ENCODE measurements around the gene TPCN2.

TPCN2 gene

DNA sequence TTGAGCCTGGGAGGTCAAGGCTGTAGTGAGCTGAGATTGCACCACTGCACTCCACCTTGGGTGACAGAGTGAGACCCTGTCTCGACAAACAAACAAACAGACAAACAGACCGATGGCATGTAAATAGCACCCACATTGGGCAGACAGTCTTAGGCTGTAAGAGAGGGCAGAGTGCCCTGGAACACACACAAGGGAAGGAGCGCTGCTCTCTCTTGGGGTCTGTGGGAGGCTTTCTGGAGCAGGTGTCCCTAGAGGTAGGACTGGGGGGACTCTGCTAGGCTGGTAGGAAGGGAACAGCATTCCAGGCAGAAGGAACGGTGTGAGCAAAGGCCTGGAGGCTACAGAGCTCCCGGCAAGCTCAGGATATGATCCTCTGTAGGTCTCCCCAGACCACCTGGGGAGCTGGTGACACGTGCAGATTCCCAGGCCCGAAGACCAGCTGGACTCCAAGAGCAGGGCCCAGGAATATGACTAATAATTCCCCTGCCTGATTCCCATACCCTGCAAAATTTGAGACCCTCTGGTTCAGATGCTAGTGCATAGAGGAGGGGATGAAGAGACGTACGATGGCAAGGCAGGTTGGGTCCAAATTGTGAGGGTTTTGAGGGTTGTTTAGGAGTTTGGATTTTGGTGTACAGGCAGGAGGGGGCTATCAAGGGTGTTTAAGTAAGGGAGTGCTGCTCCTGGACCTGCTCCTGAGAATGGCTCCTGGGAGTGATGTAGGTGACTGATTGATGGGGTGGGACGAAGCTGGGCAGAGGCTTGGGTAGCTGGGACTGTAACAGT is 118.6 kb downstream of the TPCN2 start:
- ATAC-seq = peak; percentile 18

DNA sequence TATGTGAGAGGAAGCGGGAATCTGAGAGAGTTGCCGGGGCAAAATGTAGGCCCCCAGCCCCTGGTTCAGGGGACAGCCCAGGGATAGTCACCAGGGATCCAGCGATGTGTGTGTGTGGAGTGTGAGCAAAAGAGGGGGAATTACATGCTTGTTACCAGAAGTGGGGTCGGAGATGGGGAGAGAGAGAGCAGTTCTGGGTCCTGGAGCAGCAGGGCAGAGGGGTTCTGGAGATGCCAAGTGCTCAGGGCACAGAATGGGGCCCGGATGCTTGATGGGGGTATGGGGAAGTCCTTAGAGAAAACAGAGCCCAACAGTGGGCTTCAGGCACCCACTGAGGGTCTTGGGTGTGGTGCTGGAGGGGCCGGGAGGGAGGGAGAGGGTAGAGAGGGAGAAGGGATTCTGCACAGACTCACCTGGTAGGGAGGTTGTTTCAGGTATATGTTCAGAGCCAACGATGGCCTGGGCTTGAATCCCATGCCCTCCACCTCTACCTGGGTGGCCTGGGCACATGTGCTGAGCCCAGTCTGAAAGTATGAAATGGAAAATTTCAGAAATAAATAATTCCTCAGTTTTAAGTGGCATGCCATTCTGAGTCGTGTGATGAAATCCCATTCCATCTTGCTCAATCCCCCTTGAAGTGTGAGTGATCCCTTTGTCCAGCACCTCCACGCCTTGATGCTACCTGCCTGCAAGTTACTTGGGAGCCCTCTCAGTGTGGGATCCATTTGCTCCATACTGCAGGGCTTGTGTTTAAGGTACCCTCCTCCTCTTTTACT is 119.4 kb downstream of the TPCN2 start:
- TF ChIP-seq ISL1 (CRISPR knock-in tag; IDR thresholded peaks at IDR 0.05) = no peak
- TF ChIP-seq ESRRG (CRISPR knock-in tag; IDR thresholded peaks at IDR 0.05) = no peak
- TF ChIP-seq ZNF565 (CRISPR knock-in tag; conservative IDR thresholded peaks at IDR 0.05; ENCODE audit: low read depth) = no peak
- no peak for TF ChIP-seq PPARA (CRISPR knock-in tag; IDR thresholded peaks at IDR 0.05; ENCODE audit: borderline replicate concordance)
- TF ChIP-seq BACH2 (CRISPR knock-in tag; IDR thresholded peaks at IDR 0.05; ENCODE audit: borderline replicate concordance) = no peak
- TF ChIP-seq, protein P1, sequence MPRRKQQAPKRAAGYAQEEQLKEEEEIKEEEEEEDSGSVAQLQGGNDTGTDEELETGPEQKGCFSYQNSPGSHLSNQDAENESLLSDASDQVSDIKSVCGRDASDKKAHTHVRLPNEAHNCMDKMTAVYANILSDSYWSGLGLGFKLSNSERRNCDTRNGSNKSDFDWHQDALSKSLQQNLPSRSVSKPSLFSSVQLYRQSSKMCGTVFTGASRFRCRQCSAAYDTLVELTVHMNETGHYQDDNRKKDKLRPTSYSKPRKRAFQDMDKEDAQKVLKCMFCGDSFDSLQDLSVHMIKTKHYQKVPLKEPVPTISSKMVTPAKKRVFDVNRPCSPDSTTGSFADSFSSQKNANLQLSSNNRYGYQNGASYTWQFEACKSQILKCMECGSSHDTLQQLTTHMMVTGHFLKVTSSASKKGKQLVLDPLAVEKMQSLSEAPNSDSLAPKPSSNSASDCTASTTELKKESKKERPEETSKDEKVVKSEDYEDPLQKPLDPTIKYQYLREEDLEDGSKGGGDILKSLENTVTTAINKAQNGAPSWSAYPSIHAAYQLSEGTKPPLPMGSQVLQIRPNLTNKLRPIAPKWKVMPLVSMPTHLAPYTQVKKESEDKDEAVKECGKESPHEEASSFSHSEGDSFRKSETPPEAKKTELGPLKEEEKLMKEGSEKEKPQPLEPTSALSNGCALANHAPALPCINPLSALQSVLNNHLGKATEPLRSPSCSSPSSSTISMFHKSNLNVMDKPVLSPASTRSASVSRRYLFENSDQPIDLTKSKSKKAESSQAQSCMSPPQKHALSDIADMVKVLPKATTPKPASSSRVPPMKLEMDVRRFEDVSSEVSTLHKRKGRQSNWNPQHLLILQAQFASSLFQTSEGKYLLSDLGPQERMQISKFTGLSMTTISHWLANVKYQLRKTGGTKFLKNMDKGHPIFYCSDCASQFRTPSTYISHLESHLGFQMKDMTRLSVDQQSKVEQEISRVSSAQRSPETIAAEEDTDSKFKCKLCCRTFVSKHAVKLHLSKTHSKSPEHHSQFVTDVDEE (CRISPR knock-in tag; IDR thresholded peaks at IDR 0.05) = no peak
- no peak for TF ChIP-seq OSR1 (CRISPR knock-in tag; IDR thresholded peaks at IDR 0.05)
- TF ChIP-seq ZFP3 (CRISPR knock-in tag; IDR thresholded peaks at IDR 0.05) = no peak
- no peak for TF ChIP-seq TCF4 (CRISPR knock-in tag; IDR thresholded peaks at IDR 0.05; ENCODE audit: borderline replicate concordance)
- TF ChIP-seq TOX (CRISPR knock-in tag; IDR thresholded peaks at IDR 0.05; ENCODE audit: borderline replicate concordance) = no peak
- TF ChIP-seq GLIS3 (CRISPR knock-in tag; IDR thresholded peaks at IDR 0.05) = no peak
- no peak for TF ChIP-seq CSDC2 (CRISPR knock-in tag; IDR thresholded peaks at IDR 0.05)
- no peak for TF ChIP-seq RARB (CRISPR knock-in tag; IDR thresholded peaks at IDR 0.05)
- no peak for TF ChIP-seq ZNF70 (CRISPR knock-in tag; IDR thresholded peaks at IDR 0.05)
- TF ChIP-seq, protein P2, sequence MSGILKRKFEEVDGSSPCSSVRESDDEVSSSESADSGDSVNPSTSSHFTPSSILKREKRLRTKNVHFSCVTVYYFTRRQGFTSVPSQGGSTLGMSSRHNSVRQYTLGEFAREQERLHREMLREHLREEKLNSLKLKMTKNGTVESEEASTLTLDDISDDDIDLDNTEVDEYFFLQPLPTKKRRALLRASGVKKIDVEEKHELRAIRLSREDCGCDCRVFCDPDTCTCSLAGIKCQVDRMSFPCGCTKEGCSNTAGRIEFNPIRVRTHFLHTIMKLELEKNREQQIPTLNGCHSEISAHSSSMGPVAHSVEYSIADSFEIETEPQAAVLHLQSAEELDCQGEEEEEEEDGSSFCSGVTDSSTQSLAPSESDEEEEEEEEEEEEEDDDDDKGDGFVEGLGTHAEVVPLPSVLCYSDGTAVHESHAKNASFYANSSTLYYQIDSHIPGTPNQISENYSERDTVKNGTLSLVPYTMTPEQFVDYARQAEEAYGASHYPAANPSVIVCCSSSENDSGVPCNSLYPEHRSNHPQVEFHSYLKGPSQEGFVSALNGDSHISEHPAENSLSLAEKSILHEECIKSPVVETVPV (CRISPR knock-in tag; IDR thresholded peaks at IDR 0.05) = no peak
- ATAC-seq = no peak

More for the DNA sequence above, 118.6 kb downstream of the TPCN2 start:
- no peak for TF ChIP-seq ISL1 (CRISPR knock-in tag; IDR thresholded peaks at IDR 0.05)
- TF ChIP-seq, protein P3, sequence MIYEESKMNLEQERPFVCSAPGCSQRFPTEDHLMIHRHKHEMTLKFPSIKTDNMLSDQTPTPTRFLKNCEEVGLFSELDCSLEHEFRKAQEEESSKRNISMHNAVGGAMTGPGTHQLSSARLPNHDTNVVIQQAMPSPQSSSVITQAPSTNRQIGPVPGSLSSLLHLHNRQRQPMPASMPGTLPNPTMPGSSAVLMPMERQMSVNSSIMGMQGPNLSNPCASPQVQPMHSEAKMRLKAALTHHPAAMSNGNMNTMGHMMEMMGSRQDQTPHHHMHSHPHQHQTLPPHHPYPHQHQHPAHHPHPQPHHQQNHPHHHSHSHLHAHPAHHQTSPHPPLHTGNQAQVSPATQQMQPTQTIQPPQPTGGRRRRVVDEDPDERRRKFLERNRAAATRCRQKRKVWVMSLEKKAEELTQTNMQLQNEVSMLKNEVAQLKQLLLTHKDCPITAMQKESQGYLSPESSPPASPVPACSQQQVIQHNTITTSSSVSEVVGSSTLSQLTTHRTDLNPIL (CRISPR knock-in tag; IDR thresholded peaks at IDR 0.05; ENCODE audit: low read depth) = no peak
- TF ChIP-seq, protein P4, sequence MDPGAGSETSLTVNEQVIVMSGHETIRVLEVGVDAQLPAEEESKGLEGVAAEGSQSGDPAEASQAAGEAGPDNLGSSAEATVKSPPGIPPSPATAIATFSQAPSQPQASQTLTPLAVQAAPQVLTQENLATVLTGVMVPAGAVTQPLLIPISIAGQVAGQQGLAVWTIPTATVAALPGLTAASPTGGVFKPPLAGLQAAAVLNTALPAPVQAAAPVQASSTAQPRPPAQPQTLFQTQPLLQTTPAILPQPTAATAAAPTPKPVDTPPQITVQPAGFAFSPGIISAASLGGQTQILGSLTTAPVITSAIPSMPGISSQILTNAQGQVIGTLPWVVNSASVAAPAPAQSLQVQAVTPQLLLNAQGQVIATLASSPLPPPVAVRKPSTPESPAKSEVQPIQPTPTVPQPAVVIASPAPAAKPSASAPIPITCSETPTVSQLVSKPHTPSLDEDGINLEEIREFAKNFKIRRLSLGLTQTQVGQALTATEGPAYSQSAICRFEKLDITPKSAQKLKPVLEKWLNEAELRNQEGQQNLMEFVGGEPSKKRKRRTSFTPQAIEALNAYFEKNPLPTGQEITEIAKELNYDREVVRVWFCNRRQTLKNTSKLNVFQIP (CRISPR knock-in tag; IDR thresholded peaks at IDR 0.05; ENCODE audit: borderline replicate concordance, low read depth) = no peak
- no peak for TF ChIP-seq PPARA (CRISPR knock-in tag; IDR thresholded peaks at IDR 0.05; ENCODE audit: borderline replicate concordance)
- TF ChIP-seq ZFP3 (CRISPR knock-in tag; IDR thresholded peaks at IDR 0.05) = peak; percentile 95

DNA sequence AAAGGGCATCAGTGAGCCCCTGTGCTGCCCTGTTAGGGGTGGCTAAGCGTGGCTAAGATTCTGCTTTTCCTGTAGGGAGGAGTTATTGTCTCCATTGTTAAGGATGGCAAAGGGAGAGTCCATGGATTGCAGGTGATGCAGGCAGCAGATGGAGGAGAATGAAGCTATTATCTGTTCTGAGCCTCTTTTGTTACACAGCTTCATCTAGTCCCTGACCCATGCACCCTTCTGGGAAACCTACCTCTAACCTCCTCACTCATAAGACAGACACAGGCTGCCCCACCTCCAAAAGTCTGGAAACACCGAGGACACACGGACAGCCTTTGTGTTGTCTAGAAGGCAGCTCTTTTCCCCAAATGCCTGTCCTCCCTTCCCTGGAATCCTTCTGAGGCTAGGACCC is 120.7 kb downstream of the TPCN2 start:
- no peak for ATAC-seq
- TF ChIP-seq TOX (CRISPR knock-in tag; IDR thresholded peaks at IDR 0.05; ENCODE audit: borderline replicate concordance) (no peak), ISL1 (CRISPR knock-in tag; IDR thresholded peaks at IDR 0.05) (no peak), GLIS3 (CRISPR knock-in tag; IDR thresholded peaks at IDR 0.05) (no peak), SNAI2 (CRISPR knock-in tag; IDR thresholded peaks at IDR 0.05) (no peak), ZNF8 (CRISPR knock-in tag; IDR thresholded peaks at IDR 0.05) (no peak), CSDC2 (CRISPR knock-in tag; IDR thresholded peaks at IDR 0.05) (no peak), ZNF565 (CRISPR knock-in tag; conservative IDR thresholded peaks at IDR 0.05; ENCODE audit: low read depth) (no peak), OSR1 (CRISPR knock-in tag; IDR thresholded peaks at IDR 0.05) (no peak), ZC3H10 (CRISPR knock-in tag; IDR thresholded peaks at IDR 0.05) (no peak)
- TF ChIP-seq, protein P4 (CRISPR knock-in tag; IDR thresholded peaks at IDR 0.05; ENCODE audit: borderline replicate concordance, low read depth) = no peak
- TF ChIP-seq, protein P1 (CRISPR knock-in tag; IDR thresholded peaks at IDR 0.05) = no peak
- TF ChIP-seq, protein P5, sequence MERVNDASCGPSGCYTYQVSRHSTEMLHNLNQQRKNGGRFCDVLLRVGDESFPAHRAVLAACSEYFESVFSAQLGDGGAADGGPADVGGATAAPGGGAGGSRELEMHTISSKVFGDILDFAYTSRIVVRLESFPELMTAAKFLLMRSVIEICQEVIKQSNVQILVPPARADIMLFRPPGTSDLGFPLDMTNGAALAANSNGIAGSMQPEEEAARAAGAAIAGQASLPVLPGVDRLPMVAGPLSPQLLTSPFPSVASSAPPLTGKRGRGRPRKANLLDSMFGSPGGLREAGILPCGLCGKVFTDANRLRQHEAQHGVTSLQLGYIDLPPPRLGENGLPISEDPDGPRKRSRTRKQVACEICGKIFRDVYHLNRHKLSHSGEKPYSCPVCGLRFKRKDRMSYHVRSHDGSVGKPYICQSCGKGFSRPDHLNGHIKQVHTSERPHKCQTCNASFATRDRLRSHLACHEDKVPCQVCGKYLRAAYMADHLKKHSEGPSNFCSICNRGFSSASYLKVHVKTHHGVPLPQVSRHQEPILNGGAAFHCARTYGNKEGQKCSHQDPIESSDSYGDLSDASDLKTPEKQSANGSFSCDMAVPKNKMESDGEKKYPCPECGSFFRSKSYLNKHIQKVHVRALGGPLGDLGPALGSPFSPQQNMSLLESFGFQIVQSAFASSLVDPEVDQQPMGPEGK (CRISPR knock-in tag; IDR thresholded peaks at IDR 0.05; ENCODE audit: borderline replicate concordance) = no peak
